IPS-NIHi7 (cell line): ENCODE results near the gene URM1.

ENCODE experiments used
- DNase-seq: peaks from one replicate; pipeline ENCODE4 v3.0.0; 2012; ENCODE audit warnings: mixed read lengths; ENCODE audit errors: extremely low spot score

The URM1 gene

DNA sequence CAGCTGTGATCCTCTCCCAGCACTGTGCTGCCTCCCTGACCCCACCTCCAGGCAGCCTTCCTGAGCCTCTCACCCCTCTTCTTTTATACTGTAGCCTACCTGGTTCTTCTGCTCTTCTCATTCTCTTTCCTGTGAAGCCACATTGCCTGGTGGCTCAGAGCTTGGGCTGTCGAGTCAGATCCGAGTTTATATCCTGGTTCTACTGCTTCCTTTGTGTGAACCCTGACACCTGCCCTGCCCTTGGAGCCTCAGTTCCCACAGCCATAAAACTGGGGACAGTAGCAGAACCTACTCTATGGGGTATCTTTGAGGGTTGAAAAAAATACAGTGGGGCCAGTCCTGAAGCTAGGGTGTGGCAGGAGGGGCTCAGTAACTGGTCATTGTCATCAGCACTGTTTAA is 22.0 kb upstream of the URM1 start:
- DNase-seq: no peak

DNA sequence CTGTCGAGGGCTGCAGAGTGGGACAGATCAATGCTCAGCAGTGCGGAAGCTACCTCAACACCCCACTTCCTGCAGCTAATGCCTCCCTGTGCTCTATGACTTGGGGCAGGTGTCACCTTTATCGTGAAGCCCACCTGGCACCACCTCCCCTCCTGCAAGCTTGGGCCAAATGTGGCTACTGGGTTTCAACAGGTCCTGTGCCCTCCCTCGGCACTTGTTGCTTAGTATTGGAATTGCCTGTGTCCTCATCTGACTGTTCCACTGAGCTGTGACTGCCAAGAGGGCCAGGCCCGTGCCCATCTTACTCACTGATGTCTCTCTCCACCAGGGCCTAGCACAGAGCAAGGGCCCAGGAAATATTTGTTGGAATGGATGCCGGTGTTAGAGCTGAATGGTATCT is 21.4 kb upstream of the URM1 start:
- no peak for DNase-seq

DNA sequence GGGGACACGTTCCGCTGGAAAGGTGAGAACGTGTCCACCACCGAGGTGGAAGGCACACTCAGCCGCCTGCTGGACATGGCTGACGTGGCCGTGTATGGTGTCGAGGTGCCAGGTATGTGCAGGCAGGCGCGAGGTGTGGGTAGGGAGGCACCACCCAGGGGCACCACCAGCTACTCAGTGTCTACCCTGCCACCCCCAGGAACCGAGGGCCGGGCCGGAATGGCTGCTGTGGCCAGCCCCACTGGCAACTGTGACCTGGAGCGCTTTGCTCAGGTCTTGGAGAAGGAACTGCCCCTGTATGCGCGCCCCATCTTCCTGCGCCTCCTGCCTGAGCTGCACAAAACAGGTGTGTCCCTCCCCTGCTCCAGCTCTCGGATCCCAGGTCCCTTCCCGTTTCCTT is 15.7 kb upstream of the URM1 start:
- DNase-seq: no peak

DNA sequence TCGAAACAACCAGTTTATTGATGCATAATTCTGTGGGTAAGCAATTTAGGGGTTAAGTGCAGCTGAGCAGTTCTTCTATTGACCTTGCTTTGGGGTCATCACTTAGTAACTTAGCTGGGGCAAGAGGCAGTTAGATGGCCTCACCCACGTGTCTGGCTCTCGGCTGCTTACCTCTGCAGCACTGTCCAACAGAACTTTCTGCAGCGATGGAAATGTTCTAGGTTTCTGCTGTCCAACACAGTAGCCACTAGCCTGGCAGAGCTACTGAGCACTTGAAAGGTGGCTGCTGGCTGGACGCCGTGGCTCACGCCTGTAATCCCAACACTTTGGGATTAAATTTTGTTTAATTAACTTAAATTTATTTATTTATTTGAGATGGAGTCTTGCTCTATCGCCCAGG is 13.1 kb upstream of the URM1 start:
- no peak for DNase-seq

DNA sequence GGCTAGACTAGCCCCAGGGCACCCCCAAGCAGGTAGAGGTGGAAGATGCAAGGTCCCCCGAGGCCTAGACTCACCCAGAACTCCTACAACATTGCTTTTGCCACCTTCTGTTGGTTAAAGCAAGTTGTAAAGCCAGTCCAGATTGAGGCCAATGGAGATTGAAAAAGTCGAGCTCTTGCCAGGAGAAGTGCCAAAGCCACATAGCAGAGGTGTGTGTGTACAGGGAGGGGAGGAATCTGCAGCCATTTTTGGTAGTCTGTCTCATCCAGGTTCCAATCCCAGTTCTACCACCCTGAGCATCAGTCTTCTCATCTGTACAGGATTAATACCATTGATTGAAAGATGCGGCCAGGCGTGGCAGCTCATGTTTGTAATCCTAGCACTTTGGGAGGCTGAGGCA is 12.3 kb upstream of the URM1 start:
- DNase-seq: no peak

DNA sequence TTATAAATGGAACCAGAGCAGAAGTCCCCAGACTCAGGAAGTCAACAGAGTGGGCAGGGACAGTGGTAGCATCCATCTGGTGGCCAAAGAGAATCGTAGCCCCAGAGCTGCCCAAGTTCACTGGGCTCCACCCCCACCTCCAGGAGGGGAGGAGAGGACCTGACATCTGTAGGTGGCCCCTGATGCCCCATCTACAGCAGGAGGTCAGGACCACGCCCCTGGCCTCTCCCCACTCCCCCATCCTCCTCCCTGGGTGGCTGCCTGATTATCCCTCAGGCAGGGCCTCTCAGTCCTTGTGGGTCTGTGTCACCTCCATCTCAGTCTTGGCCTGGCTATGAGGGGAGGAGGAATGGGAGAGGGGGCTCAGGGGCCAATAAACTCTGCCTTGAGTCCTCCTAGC is 10.3 kb upstream of the URM1 start:
- no peak for DNase-seq

DNA sequence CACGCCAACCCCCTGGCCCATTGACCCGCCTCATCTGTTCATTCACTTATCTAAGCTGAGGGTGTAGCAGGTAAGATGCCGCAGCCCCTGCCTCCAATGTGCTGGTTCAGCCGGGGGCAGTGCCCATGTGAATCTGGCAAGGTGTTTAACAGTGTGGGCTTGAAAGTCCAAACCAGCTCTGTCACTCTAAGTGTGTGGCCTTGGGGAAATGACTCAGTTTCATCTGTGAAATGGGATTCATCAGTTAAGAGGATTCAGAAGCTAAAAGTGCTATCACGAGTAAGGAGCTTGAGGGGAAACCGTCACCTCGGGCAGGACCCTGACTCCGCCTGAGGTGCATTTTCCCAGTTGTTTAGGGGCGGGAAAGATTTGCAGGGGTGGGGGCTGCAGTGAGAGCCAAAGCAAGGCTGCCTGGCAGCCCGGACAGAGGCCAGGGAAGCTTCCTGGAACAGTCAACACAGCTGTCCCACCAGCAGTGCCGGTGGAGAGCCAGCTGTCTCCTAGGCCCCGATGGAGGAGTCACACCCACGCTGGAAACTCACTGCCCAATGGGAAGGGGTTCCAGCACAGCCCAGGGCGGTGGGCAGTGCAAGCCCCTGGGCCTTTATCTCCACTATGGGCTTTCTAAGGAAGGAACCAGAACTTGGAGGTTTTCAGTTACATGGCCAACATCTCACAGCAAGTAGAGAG is 9.7 kb upstream of the URM1 start:
- no peak for DNase-seq

DNA sequence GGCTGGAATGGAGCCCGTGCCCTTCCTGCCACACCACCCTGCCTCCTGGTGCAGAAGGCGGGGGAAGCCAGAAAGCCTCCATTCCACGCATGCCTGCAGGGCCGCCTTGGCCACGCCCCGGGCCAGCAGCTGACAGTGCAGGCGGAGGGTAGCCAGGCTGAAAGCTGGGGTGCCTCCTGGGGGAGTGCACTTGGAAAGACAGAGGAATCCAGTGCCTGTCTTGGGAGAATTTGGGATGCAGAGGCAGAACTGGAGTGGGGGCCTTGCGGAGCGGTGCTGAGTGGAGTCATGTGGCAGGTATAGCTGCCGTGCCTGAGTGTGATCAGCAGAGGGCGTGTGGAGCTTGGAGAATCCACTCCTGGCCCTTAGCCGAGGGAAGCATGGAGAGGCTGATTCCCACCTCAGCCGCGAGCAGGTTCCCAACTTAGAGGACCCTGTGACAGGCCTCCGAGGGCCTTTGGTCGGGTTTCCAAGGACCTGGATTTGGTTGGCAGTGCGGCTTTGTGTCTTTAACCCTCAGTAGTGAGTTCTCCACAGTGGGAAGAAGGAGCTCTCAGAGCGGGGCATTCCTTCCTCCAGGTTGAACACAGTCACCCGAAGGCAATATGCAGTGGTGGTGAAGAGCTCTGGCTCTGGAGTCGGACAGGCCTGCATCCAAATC is 9.1 kb upstream of the URM1 start:
- DNase-seq: peak; percentile 91

DNA sequence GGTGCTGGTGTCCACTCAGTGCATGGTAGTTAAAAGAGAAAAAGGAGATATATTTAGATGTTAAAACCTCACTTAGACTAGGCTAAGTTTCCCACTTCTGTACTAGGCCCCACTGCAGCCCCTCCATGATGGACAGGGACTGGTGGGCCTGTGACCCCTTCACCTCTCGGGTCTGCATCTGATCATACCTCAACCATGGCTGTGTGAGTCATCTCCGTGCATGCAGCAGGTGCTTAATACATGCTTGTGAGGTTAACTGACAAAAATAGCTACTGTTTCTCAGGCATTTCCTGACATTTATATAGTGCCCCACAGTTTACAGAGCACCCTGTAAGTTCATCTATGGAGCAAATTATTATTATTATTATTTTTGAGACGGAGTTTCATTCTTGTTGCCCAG is 8.4 kb upstream of the URM1 start:
- no peak for DNase-seq

DNA sequence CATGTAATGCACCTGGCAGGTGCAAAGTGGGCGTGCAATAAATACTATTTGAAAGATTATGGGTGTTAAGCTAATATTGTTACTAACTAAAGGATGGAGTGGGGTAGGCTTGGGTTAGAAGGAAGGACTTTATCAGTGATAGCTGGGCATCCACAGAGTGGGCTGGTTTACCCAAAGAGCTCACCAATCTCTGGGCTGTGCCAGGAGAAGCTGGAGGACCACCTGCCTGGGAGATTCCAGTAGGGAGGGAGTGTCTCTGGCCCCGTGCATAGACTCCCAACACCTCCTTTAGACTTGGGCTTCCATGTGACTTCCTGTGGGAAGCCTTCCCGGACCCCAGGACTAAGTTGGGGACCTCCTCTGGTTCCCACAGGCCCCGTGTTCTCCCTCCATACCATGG is 5.6 kb upstream of the URM1 start:
- DNase-seq: no peak

DNA sequence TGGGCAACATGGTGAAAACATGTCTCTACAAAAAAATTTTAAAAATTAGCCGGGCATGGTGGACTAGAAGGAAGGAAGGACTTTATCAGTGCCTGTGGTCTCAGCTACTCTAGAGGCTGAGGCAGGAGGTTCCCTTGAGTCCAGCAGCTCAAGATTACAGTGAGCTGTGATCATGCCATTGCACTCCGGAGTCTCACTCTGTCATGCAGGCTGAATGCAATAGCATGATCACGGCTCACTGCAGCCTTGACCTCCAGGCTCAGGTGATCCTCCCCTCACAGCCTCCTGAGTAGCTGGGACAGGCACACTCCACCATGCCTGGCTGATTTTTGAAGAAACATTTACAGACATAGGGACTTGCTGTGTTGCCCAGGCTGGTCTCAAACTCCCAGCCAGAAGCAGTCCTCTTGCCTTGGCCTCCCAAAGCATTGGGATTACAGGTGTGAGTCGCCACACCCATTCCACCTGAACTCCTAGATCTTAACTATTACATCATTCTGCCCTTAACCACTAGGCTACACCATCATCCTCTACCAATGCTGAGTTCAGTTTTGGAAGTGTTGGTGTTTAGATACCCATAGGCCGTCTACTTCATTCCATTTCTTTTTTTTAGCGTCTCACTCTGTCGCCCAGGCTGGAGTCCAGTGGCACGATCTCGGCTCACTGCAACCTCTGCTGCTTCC is 2.0 kb upstream of the URM1 start:
- no peak for DNase-seq

DNA sequence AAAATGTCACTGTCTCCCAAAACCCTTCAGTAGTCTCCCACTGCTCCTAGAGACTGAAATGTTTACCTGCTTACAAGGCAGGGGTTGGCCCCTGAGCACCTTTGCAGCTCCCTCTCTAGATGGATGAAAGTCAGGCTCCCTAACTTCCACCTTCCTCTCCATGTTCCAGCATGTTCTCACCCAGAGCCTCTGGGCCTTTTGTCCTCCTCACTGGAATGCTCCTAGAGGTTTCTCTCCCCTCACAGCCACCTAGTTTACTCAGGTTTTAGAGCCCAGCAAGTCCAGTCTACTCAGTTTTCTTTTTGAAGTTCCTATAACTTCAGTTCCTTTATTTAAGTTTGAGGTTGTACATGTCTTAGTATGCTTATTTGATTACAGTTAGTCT is 815 bp upstream of the URM1 start:
- DNase-seq: no peak

DNA sequence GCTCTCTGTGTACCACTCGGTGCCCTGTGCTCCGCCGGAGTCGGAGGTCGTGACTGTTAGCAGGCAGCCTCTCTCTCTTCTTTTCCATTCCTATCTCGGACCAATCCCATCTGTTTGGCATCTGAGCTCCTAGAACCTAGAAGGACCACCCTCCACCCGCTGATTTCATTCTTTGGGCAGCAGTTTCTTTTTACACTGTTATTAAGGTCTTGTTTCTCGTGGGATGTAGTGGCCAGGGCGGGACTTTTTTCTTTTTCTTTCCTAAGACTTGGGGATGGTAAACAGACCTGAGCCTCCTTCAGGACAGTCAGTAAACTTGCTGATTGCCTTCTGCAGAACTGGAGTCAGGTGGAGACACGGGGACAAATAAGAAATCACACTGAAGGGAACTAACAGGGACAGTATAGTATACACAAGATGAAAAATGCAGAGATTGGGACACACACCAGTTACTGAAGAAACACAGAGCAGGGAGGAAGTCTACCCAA is 500 bp downstream of the URM1 start:
- DNase-seq: no peak

DNA sequence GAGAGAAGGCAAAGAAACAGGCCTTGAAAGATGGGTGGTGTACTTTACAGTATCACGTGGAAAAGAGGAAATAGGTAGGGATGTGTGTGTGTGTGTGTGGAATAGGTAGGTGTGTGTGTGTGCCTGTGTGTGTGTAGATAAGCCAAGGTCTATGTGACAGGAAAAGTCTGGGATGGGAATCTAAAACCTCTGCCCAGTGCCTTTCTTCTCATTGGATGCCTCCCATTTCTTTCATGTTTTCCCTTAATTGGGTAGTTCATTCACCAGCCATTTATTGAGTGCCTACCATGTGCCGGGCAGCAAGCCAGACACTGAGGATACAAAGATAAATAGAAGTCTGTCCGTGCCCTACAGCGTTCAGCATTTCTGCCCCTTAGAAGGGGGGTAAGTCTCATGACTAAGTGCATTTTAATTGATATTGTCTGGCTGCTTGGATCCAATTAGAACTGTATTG is 1.0 kb downstream of the URM1 start:
- DNase-seq: no peak

DNA sequence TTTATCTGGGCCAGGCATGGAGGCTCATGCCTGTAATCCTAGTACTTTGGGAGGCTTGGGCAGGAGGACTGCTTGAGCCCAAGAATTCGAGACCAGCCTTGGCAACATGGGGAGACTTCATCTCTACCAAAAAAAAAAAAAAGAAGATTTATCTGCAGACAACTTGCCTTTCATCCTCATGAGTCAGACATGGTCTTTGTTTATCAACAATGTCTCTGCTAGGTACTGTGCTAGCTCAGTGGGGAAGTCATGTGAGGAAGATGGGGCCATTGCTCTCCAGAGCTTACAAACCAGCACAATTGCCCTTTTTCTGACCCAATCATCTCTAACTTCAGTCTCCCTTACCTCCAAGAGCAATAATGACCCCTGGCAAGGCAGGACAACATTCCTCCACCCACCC is 1.6 kb downstream of the URM1 start:
- DNase-seq: no peak

DNA sequence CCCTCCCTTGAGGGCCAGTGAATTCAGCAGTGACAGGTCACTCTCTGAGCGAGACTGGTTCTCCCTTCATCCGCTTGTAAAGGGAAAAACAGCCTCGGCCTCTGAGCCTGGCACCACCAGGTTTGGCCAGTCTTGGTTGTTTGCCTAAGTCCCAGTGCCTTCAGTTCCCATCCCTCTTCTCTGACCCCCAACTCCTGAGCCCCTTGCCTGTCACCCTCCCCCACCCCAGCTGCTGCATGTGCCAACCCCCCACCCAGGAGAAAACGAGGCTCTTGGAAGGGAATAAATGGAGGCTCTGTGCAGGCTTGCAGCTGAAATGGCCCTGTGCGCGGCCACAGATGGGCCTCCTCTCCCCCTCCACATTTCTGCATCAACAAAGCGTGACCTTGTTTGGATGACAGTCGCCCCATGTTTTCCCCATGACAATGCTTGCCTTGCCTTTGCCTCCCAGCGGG is 3.1 kb downstream of the URM1 start:
- DNase-seq: no peak

DNA sequence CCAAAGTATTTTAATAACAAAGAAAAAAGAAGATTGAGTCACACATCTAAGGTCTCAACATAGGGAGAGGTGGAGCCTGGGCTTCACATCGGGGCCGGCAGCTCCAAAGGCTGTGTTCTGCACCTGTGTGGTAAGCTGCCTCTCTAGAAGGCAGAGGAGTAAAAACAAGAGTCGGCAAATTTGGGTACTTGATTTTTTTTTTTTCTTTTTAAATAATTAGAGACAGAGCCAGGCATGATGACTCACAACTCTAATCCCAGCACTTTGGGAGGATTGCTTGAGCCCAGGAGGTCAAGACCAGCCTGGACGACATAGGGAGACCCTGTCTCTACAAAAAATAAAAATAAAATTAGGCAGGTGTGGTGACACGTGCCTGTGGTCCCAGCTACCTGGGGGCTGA is 4.7 kb downstream of the URM1 start:
- DNase-seq: no peak

DNA sequence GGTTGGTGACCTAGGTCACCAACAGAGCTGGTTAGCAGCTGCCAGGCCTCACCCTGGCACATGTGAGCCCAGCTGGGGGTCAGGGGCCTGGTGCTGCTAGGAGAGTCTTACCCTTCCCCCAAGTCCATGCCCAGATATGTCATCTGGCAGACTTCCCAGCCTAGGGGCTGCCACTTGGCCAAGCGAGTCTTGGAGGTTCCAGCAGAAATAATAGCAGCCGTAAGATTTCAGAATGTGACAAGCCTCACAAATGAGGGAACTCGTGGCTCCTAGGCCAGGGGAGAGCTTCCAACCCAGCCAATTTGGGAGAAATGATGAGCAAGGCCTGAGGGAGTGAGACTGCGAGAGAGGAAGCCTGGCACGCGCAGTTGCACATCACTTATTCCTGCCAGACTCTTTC is 11.1 kb downstream of the URM1 start:
- no peak for DNase-seq

DNA sequence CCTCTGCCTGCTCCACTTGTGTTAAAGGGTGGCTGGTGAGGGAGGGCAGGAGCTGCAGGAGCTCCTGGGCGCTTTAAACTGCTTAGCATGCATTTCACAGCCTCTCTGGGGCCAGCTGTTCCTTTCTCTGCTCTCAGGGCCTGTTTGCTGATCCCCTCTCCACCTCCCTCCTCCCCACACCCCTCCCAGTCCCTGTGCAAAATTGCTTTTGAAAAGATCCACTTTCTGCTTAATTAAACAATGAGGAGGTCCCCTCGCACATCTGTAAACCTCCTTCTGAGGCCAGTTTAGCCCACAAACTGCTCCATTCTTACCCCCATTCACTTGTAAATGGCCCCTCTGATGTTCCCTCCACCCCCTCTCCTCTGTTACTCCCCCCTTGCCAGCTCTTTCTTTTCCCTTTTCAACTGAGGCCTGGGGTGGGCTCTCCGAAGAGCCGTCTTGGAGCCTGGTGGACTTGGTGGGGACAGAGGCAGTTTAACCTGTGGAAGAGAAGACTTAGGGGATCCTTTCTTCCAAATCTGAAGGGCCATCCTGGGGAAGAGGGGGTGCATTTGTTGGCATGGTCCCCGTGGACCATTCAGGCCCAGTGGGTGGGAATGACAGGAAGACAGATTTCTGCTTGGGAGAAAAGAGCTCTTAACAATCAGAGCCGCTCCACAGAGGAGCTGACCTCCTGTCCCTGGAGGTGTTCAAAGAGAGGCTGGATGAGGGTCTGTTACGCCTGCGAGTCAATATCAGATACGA is 12.0 kb downstream of the URM1 start:
- peak; percentile 68 for DNase-seq

DNA sequence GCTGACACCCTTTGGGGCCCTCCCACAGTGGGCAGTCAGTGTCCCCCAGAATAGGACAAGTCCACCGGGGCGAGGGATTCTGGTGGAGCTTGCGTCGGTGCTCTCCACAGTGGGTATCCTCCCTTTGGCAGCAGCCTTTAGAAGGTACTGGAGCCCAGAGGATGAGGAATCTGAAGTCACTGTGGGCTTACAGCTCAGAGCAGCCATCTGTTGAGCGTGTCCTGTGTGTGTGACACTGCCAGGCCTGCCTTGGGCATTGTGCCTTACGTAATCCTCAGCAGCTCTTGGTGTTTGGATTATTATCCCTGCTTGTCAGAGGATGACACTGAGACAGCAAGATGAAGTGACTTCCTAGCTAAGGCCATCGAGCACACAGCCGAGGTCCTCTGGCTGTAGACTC is 12.6 kb downstream of the URM1 start:
- DNase-seq: no peak

DNA sequence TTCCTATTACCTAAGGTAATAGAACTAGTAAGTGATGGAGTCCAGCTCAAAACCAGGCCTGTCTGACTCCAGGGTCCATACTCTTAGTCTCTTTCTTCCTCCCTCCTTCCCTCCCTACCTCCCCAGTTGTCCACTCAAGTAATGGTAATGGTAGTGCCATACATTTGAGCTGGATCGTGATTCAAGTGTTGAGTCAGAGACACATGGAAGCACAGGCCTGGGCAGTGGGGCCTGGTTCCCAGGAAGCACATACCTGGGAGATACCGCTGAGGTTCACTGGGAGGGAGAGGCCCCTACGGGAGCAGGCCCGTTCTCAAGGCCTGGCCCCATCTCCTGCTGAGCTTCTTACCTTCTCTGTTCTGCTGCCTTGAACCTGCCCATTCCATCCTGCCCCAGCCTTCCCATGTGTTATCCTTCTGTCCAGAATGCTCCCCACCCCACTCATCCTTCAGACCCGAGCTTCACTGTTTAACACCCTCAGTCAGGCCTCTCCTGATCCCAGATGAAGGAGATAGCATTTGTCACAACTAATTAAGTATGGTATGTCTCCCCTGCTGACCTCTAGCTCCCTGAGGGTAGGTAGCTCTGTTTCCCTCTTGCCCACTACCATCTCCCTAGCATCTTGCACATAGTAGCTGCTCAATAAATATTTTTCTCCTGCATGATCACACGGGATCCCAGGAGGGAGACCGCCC is 13.8 kb downstream of the URM1 start:
- no peak for DNase-seq
